Karpas-422 (cell line): ENCODE data around the gene GALNT16. TPM values are rescaled to one million over a fixed set of nuclear protein-coding genes. Genes with fewer than 3 reads are reported as not detected.

Source experiments
- DNase-seq: peaks from one replicate; pipeline ENCODE4 v3.0.0-alpha.2; 2015
- H2AFZ ChIP-seq: fragments of 200-600 bp; sonication (generic); 2 replicates; pipeline ENCODE4 v1.6.1; 2014; ENCODE audit warnings: antibody characterized with exemption, low read length, mixed read lengths
- H3K27ac ChIP-seq: fragments of 200-600 bp; sonication (generic); 2 replicates; pipeline ENCODE4 v1.5.1; 2014; ENCODE audit warnings: mild to moderate bottlenecking, low read length, moderate library complexity
- H3K27me3 ChIP-seq: fragments of 200-600 bp; sonication (generic); 2 replicates; pipeline ENCODE4 v1.6.1; 2014; ENCODE audit warnings: low read length, mixed read lengths
- H3K36me3 ChIP-seq: fragments of 200-600 bp; sonication (generic); 2 replicates; pipeline ENCODE4 v1.6.1; 2014; ENCODE audit warnings: low read length, mixed read lengths; ENCODE audit not compliant: insufficient read depth
- H3K4me1 ChIP-seq: fragments of 200-600 bp; sonication (generic); 2 replicates; pipeline ENCODE4 v1.6.1; 2014; ENCODE audit warnings: mild to moderate bottlenecking, low read length, mixed read lengths
- H3K4me2 ChIP-seq: fragments of 200-600 bp; sonication (generic); 2 replicates; pipeline ENCODE4 v1.6.1; 2014; ENCODE audit warnings: low read length, low read depth, mild to moderate bottlenecking; ENCODE audit not compliant: poor library complexity, severe bottlenecking
- H3K4me3 ChIP-seq: fragments of 200-600 bp; sonication (generic); 2 replicates; pipeline ENCODE4 v1.5.1; 2014; ENCODE audit warnings: mild to moderate bottlenecking, antibody characterized with exemption, low read length, mixed read lengths
- H3K79me2 ChIP-seq: fragments of 200-600 bp; sonication (generic); 2 replicates; pipeline ENCODE4 v1.6.1; 2014; ENCODE audit warnings: mild to moderate bottlenecking, low read length, mixed read lengths
- H3K9ac ChIP-seq: fragments of 200-600 bp; sonication (generic); 2 replicates; pipeline ENCODE4 v1.6.0; 2014; ENCODE audit warnings: low read length
- H3K9me2 ChIP-seq: fragments of 200-600 bp; sonication (generic), shearing (Covaris generic); replicated peaks from 2 replicates; pipeline ENCODE4 v1.6.0; 2014; ENCODE audit warnings: mild to moderate bottlenecking, low read length, moderate library complexity; ENCODE audit not compliant: insufficient read depth
- H3K9me3 ChIP-seq: fragments of 300-700, 200-600 bp; sonication (generic); 2 replicates; pipeline ENCODE4 v1.6.1; 2014; ENCODE audit warnings: low read length, mixed read lengths
- H4K20me1 ChIP-seq: fragments of 200-600 bp; sonication (generic); 2 replicates; pipeline ENCODE4 v1.6.1; 2014; ENCODE audit warnings: mild to moderate bottlenecking, antibody characterized with exemption, low read length, low read depth; ENCODE audit not compliant: insufficient read depth
- total RNA-seq: library from RNA; depleted of rRNA; stranded (reverse); fragments of >200 nt; shearing (Covaris generic); gene quantifications from 2 replicates; pipeline ENCODE4 v1.2.3, GENCODE V29; 2014; ENCODE audit warnings: low replicate concordance

GALNT16 gene
- total RNA-seq, 1 experiment from 2014 or later: 0.15 TPM

GRCh38 chr14:69366069-69366468 lies 106.1 kb downstream of the GALNT16 start:
- Histone ChIP-seq H3K27me3 (no peaks in the 10 kb centered on the region), H3K4me1 (peaks cover 15% of the 10 kb centered on the region), H3K4me3 (no peak overlapping the region), H2AFZ (no peak overlapping the region), H3K27ac (no peak overlapping the region), H3K9me3 (no peaks in the 10 kb centered on the region), H3K4me2 (no peak overlapping the region), H3K9ac (no peak overlapping the region), H3K9me2 (no peaks in the 10 kb centered on the region), H4K20me1 (no peaks in the 10 kb centered on the region), H3K36me3 (no peaks in the 10 kb centered on the region), H3K79me2 (no peaks in the 10 kb centered on the region)
- no peak for DNase-seq

GRCh38 chr14:69366761-69367160 lies 106.8 kb downstream of the GALNT16 start:
- H3K4me1 ChIP-seq: peaks cover 11% of the 10 kb centered on the region
- no peak overlapping the region for H3K9ac ChIP-seq
- DNase-seq: no peak
- H4K20me1 ChIP-seq: no peaks in the 10 kb centered on the region
- no peaks in the 10 kb centered on the region for H3K9me2 ChIP-seq
- H3K36me3 ChIP-seq: no peaks in the 10 kb centered on the region
- H3K4me3 ChIP-seq: no peak overlapping the region
- no peak overlapping the region for H3K4me2 ChIP-seq
- no peak overlapping the region for H2AFZ ChIP-seq
- no peak overlapping the region for H3K27ac ChIP-seq
- H3K79me2 ChIP-seq: no peaks in the 10 kb centered on the region
- H3K27me3 ChIP-seq: no peaks in the 10 kb centered on the region
- H3K9me3 ChIP-seq: no peaks in the 10 kb centered on the region

GRCh38 chr14:69368381-69368780 lies 108.4 kb downstream of the GALNT16 start:
- Histone ChIP-seq H3K9me2 (no peaks in the 10 kb centered on the region), H4K20me1 (no peaks in the 10 kb centered on the region)

GRCh38 chr14:69370061-69370460 lies 110.1 kb downstream of the GALNT16 start:
- DNase-seq: no peak
- no peaks in the 10 kb centered on the region for H3K9me3 ChIP-seq
- H3K9ac ChIP-seq: no peak overlapping the region
- no peaks in the 10 kb centered on the region for H3K27me3 ChIP-seq
- H3K36me3 ChIP-seq: no peaks in the 10 kb centered on the region
- no peak overlapping the region for H3K27ac ChIP-seq
- no peaks in the 10 kb centered on the region for H4K20me1 ChIP-seq
- no peak overlapping the region for H3K4me2 ChIP-seq
- H3K4me3 ChIP-seq: no peak overlapping the region
- H3K79me2 ChIP-seq: no peaks in the 10 kb centered on the region
- H3K4me1 ChIP-seq: no peaks in the 10 kb centered on the region
- no peak overlapping the region for H2AFZ ChIP-seq
- no peaks in the 10 kb centered on the region for H3K9me2 ChIP-seq

More at GRCh38 chr14:69368381-69368780, 108.4 kb downstream of the GALNT16 start:
- no peaks in the 10 kb centered on the region for H3K36me3 ChIP-seq
- no peaks in the 10 kb centered on the region for H3K79me2 ChIP-seq
- H3K9ac ChIP-seq: no peak overlapping the region
- H3K9me3 ChIP-seq: no peaks in the 10 kb centered on the region
- no peak overlapping the region for H3K27ac ChIP-seq
- no peak overlapping the region for H3K4me3 ChIP-seq
- H3K27me3 ChIP-seq: no peaks in the 10 kb centered on the region
- no peak overlapping the region for H3K4me2 ChIP-seq
- no peak overlapping the region for H2AFZ ChIP-seq
- peaks cover 11% of the 10 kb centered on the region for H3K4me1 ChIP-seq
- DNase-seq: no peak

- no peak overlapping the region for H3K4me2 ChIP-seq
- H3K9me2 ChIP-seq: no peaks in the 10 kb centered on the region
- no peaks in the 10 kb centered on the region for H3K9me3 ChIP-seq
- no peak overlapping the region for H3K4me3 ChIP-seq
- no peaks in the 10 kb centered on the region for H4K20me1 ChIP-seq
- no peak overlapping the region for H3K27ac ChIP-seq
- DNase-seq: no peak
- H3K4me1 ChIP-seq: no peaks in the 10 kb centered on the region
- H2AFZ ChIP-seq: no peak overlapping the region
- no peaks in the 10 kb centered on the region for H3K79me2 ChIP-seq
- no peak overlapping the region for H3K9ac ChIP-seq
- H3K36me3 ChIP-seq: peaks cover 15% of the 10 kb centered on the region
- no peaks in the 10 kb centered on the region for H3K27me3 ChIP-seq
Measured at GRCh38 chr14:69372146-69372545, 112.2 kb downstream of the GALNT16 start.

GRCh38 chr14:69373104-69373503 lies 113.1 kb downstream of the GALNT16 start:
- Histone ChIP-seq H3K27me3 (no peaks in the 10 kb centered on the region), H3K36me3 (peaks cover 19% of the 10 kb centered on the region), H3K4me1 (no peaks in the 10 kb centered on the region), H3K4me3 (no peak overlapping the region), H3K27ac (no peak overlapping the region), H3K9me2 (no peaks in the 10 kb centered on the region), H3K4me2 (no peak overlapping the region), H2AFZ (no peak overlapping the region), H4K20me1 (no peaks in the 10 kb centered on the region), H3K9me3 (no peaks in the 10 kb centered on the region), H3K79me2 (no peaks in the 10 kb centered on the region), H3K9ac (no peak overlapping the region)
- DNase-seq: no peak

GRCh38 chr14:69374235-69374634 lies 114.3 kb downstream of the GALNT16 start:
- H3K4me1 ChIP-seq: no peaks in the 10 kb centered on the region
- H3K4me2 ChIP-seq: no peak overlapping the region
- no peak overlapping the region for H3K9ac ChIP-seq
- DNase-seq: no peak
- peaks cover 26% of the 10 kb centered on the region for H3K36me3 ChIP-seq
- no peak overlapping the region for H2AFZ ChIP-seq
- H3K9me3 ChIP-seq: no peaks in the 10 kb centered on the region
- H3K79me2 ChIP-seq: no peaks in the 10 kb centered on the region
- H4K20me1 ChIP-seq: 0 out of 2 replicates have a peak, but pooled peaks cover 2% of the 10 kb centered on the region
- no peak overlapping the region for H3K4me3 ChIP-seq
- no peaks in the 10 kb centered on the region for H3K9me2 ChIP-seq
- no peaks in the 10 kb centered on the region for H3K27me3 ChIP-seq
- no peak overlapping the region for H3K27ac ChIP-seq

- no peak overlapping the region for H3K4me2 ChIP-seq
- no peak for DNase-seq
Measured at GRCh38 chr14:69375182-69375581, 115.2 kb downstream of the GALNT16 start.

GRCh38 chr14:69375722-69376121 lies 115.8 kb downstream of the GALNT16 start:
- H3K4me1 ChIP-seq: no peaks in the 10 kb centered on the region
- H3K27me3 ChIP-seq: no peaks in the 10 kb centered on the region
- no peak overlapping the region for H2AFZ ChIP-seq
- DNase-seq: no peak
- H3K27ac ChIP-seq: no peak overlapping the region
- no peak overlapping the region for H3K4me3 ChIP-seq
- H4K20me1 ChIP-seq: 0 out of 2 replicates have a peak, but pooled peaks cover 9% of the 10 kb centered on the region
- H3K9me3 ChIP-seq: no peaks in the 10 kb centered on the region
- H3K9ac ChIP-seq: no peak overlapping the region
- H3K9me2 ChIP-seq: no peaks in the 10 kb centered on the region
- 0 out of 2 replicates have a peak, but pooled peaks cover 9% of the 10 kb centered on the region for H3K79me2 ChIP-seq
- H3K4me2 ChIP-seq: no peak overlapping the region
- H3K36me3 ChIP-seq: peaks cover 41% of the 10 kb centered on the region

More at GRCh38 chr14:69375182-69375581, 115.2 kb downstream of the GALNT16 start:
- Histone ChIP-seq H4K20me1 (0 out of 2 replicates have a peak, but pooled peaks cover 6% of the 10 kb centered on the region), H3K27me3 (no peaks in the 10 kb centered on the region), H3K36me3 (peaks cover 36% of the 10 kb centered on the region), H3K9me3 (no peaks in the 10 kb centered on the region), H3K4me1 (no peaks in the 10 kb centered on the region), H3K27ac (no peak overlapping the region), H2AFZ (no peak overlapping the region), H3K79me2 (0 out of 2 replicates have a peak, but pooled peaks cover 6% of the 10 kb centered on the region), H3K9ac (no peak overlapping the region), H3K4me3 (no peak overlapping the region), H3K9me2 (no peaks in the 10 kb centered on the region)
